GM19035 (cell line): ENCODE data around the gene COQ9.
"Not testable (repeated sequence)": the region's sequence is repeated elsewhere in the genome, so short reads cannot be mapped to it uniquely, and the experiment has no call there.

ENCODE experiments used
- ATAC-seq: cut with Tn5 transposase; IDR thresholded peaks from one replicate; pipeline ENCODE4 v1.9.1; 2021; ENCODE audit not compliant: unreplicated experiment

The COQ9 gene

GRCh38 chr16:57426356-57426755 is 20.9 kb upstream of the COQ9 start:
- ATAC-seq, result no peak

- ATAC-seq, result no peak
Observed at GRCh38 chr16:57427307-57427706, 20.0 kb upstream of the COQ9 start.

GRCh38 chr16:57427824-57428223 is 19.5 kb upstream of the COQ9 start:
- no peak for ATAC-seq

GRCh38 chr16:57430955-57431354 is 16.3 kb upstream of the COQ9 start:
- no peak for ATAC-seq

GRCh38 chr16:57432505-57432904 is 14.8 kb upstream of the COQ9 start:
- ATAC-seq, result no peak

GRCh38 chr16:57432989-57433388 is 14.3 kb upstream of the COQ9 start:
- ATAC-seq, result no peak

GRCh38 chr16:57434003-57434402 is 13.3 kb upstream of the COQ9 start:
- no peak for ATAC-seq

- no peak for ATAC-seq
Observed at GRCh38 chr16:57435838-57436237, 11.4 kb upstream of the COQ9 start.

GRCh38 chr16:57439947-57440346 is 7.3 kb upstream of the COQ9 start:
- not testable (repeated sequence) for ATAC-seq

GRCh38 chr16:57440551-57440950 is 6.7 kb upstream of the COQ9 start:
- not testable (repeated sequence) for ATAC-seq

GRCh38 chr16:57444711-57445110 is 2.6 kb upstream of the COQ9 start:
- ATAC-seq, result no peak

- no peak for ATAC-seq
Observed at GRCh38 chr16:57445510-57445909, 1.8 kb upstream of the COQ9 start.

GRCh38 chr16:57446531-57447185 is 621 bp upstream of the COQ9 start:
- peak; percentile 37 for ATAC-seq

GRCh38 chr16:57452021-57452420 is 4.7 kb downstream of the COQ9 start:
- no peak for ATAC-seq

GRCh38 chr16:57462209-57462977 is 15.1 kb downstream of the COQ9 start, which contains the start of gene POLR2C:
TSS of gene POLR2C (plus strand) at chr16:57462679. CDS start at chr16:57462725, 46 bp downstream.
- ATAC-seq, result peak; percentile 93

- peak; percentile 8 for ATAC-seq
Observed at GRCh38 chr16:57462978-57463362, 15.7 kb downstream of the COQ9 start.

GRCh38 chr16:57464523-57464922 is 17.2 kb downstream of the COQ9 start:
- ATAC-seq, result no peak

- ATAC-seq, result no peak
Observed at GRCh38 chr16:57468346-57468745, 21.1 kb downstream of the COQ9 start.

- ATAC-seq, result no peak
Observed at GRCh38 chr16:57469046-57469445, 21.8 kb downstream of the COQ9 start.

- no peak for ATAC-seq
Observed at GRCh38 chr16:57469917-57470470, 22.7 kb downstream of the COQ9 start.

- ATAC-seq, result no peak
Observed at GRCh38 chr16:57470711-57471110, 23.4 kb downstream of the COQ9 start.

GRCh38 chr16:57471209-57471608 is 23.9 kb downstream of the COQ9 start:
- ATAC-seq, result no peak
